ENCODE data around the gene GPSM1.

The GPSM1 gene

GRCh38 chr9:136358888-136359287 is 31.5 kb downstream of the GPSM1 start:
- H3K36me3 ChIP-seq (ENCODE audit: insufficient read depth, low read length), result peaks cover 2% of the 10 kb centered on the region; the same call in 1 of the 2 replicates
- no peak overlapping the region for H3K4me3 ChIP-seq (ENCODE audit: low read depth in 1 of 2, low read length in 2 of 2)
- H3K79me2 ChIP-seq (ENCODE audit: insufficient read depth, low read length), result peaks cover 6% of the 10 kb centered on the region
- no peak overlapping the region for H2AFZ ChIP-seq (ENCODE audit: low read depth, low read length)
- no peak overlapping the region for H3K4me2 ChIP-seq (ENCODE audit: insufficient read depth, low read length)
- DNase-seq (no peak), ATAC-seq (ENCODE audit: insufficient read depth, low read depth) (no peak)
- H3K9me3 ChIP-seq (ENCODE audit: insufficient read depth, low read length, severe bottlenecking), result no peaks in the 10 kb centered on the region
- peaks cover 11% of the 10 kb centered on the region for H4K20me1 ChIP-seq (ENCODE audit: insufficient read depth, low read length)
- no peaks in the 10 kb centered on the region for H3K27me3 ChIP-seq (ENCODE audit: insufficient read depth, low read length, poor library complexity)
- no peak overlapping the region for H3K9ac ChIP-seq (ENCODE audit: low read depth, low read length)
- H3K4me1 ChIP-seq (ENCODE audit: insufficient read depth, low read length), result peaks cover 8% of the 10 kb centered on the region
- H3K27ac ChIP-seq (ENCODE audit: low read length), result no peak overlapping the region
- TF ChIP-seq EZH2 (IDR thresholded peaks at IDR 0.05; ENCODE audit: borderline replicate concordance, low read depth, low read length, severe bottlenecking) (no peak), CTCF (IDR thresholded peaks at IDR 0.05; ENCODE audit: borderline replicate concordance, extremely low read depth, low read length, poor library complexity, severe bottlenecking) (no peak)

GRCh38 chr9:136359774-136360718 is 32.7 kb downstream of the GPSM1 start:
- H3K9ac ChIP-seq (ENCODE audit: low read depth, low read length), result no peak overlapping the region
- no peak overlapping the region for H3K4me3 ChIP-seq (ENCODE audit: low read depth in 1 of 2, low read length in 2 of 2)
- peaks cover 13% of the 10 kb centered on the region for H3K36me3 ChIP-seq (ENCODE audit: insufficient read depth, low read length)
- H2AFZ ChIP-seq (ENCODE audit: low read depth, low read length), result no peak overlapping the region
- ATAC-seq (ENCODE audit: insufficient read depth, low read depth), result no peak
- TF ChIP-seq CTCF (IDR thresholded peaks at IDR 0.05; ENCODE audit: borderline replicate concordance, extremely low read depth, low read length, poor library complexity, severe bottlenecking) (no peak), EZH2 (IDR thresholded peaks at IDR 0.05; ENCODE audit: borderline replicate concordance, low read depth, low read length, severe bottlenecking) (no peak)
- H4K20me1 ChIP-seq (ENCODE audit: insufficient read depth, low read length), result peaks cover 23% of the 10 kb centered on the region
- peaks cover 17% of the 10 kb centered on the region for H3K79me2 ChIP-seq (ENCODE audit: insufficient read depth, low read length)
- no peak overlapping the region for H3K4me2 ChIP-seq (ENCODE audit: insufficient read depth, low read length)
- H3K9me3 ChIP-seq (ENCODE audit: insufficient read depth, low read length, severe bottlenecking), result no peaks in the 10 kb centered on the region
- peaks cover 20% of the 10 kb centered on the region for H3K4me1 ChIP-seq (ENCODE audit: insufficient read depth, low read length)
- H3K27ac ChIP-seq (ENCODE audit: low read length), result no peak overlapping the region
- H3K27me3 ChIP-seq (ENCODE audit: insufficient read depth, low read length, poor library complexity), result no peaks in the 10 kb centered on the region
- no peak for DNase-seq

GRCh38 chr9:136361047-136361753 is 33.9 kb downstream of the GPSM1 start:
- no peak overlapping the region for H2AFZ ChIP-seq (ENCODE audit: low read depth, low read length)
- peaks cover 28% of the 10 kb centered on the region for H3K79me2 ChIP-seq (ENCODE audit: insufficient read depth, low read length)
- H4K20me1 ChIP-seq (ENCODE audit: insufficient read depth, low read length), result peaks cover 35% of the 10 kb centered on the region
- no peaks in the 10 kb centered on the region for H3K9me3 ChIP-seq (ENCODE audit: insufficient read depth, low read length, severe bottlenecking)
- H3K4me3 ChIP-seq (ENCODE audit: low read depth in 1 of 2, low read length in 2 of 2), result no peak overlapping the region
- H3K36me3 ChIP-seq (ENCODE audit: insufficient read depth, low read length), result peaks cover 25% of the 10 kb centered on the region
- no peak for TF ChIP-seq CTCF (IDR thresholded peaks at IDR 0.05; ENCODE audit: borderline replicate concordance, extremely low read depth, low read length, poor library complexity, severe bottlenecking)
- no peak for TF ChIP-seq EZH2 (IDR thresholded peaks at IDR 0.05; ENCODE audit: borderline replicate concordance, low read depth, low read length, severe bottlenecking)
- H3K27ac ChIP-seq (ENCODE audit: low read length), result no peak overlapping the region
- H3K9ac ChIP-seq (ENCODE audit: low read depth, low read length), result no peak overlapping the region
- H3K4me1 ChIP-seq (ENCODE audit: insufficient read depth, low read length), result peaks cover 22% of the 10 kb centered on the region
- H3K27me3 ChIP-seq (ENCODE audit: insufficient read depth, low read length, poor library complexity), result no peaks in the 10 kb centered on the region
- no peak overlapping the region for H3K4me2 ChIP-seq (ENCODE audit: insufficient read depth, low read length)
- no peak for DNase-seq
- ATAC-seq (ENCODE audit: insufficient read depth, low read depth), result no peak

All from DND-41 (cell line).